ENCODE data around the gene MACROD2.

MACROD2 gene

GRCh38 chr20:14299831-14300230 is 304.5 kb downstream of the MACROD2 start:
- no peak for DNase-seq (ENCODE audit: low spot score)
- in situ Hi-C loops (cut with MboI; ENCODE audit: low sequenced_read_pairs, unreplicated experiment): no loop called here
- TF ChIP-seq, protein P1, sequence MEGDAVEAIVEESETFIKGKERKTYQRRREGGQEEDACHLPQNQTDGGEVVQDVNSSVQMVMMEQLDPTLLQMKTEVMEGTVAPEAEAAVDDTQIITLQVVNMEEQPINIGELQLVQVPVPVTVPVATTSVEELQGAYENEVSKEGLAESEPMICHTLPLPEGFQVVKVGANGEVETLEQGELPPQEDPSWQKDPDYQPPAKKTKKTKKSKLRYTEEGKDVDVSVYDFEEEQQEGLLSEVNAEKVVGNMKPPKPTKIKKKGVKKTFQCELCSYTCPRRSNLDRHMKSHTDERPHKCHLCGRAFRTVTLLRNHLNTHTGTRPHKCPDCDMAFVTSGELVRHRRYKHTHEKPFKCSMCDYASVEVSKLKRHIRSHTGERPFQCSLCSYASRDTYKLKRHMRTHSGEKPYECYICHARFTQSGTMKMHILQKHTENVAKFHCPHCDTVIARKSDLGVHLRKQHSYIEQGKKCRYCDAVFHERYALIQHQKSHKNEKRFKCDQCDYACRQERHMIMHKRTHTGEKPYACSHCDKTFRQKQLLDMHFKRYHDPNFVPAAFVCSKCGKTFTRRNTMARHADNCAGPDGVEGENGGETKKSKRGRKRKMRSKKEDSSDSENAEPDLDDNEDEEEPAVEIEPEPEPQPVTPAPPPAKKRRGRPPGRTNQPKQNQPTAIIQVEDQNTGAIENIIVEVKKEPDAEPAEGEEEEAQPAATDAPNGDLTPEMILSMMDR (IDR thresholded peaks at IDR 0.05; ENCODE audit: borderline replicate concordance, control extremely low read depth, extremely low read depth, insufficient read depth, missing control alignments): no peak

- no peak for DNase-seq (ENCODE audit: low spot score)
- TF ChIP-seq, protein P1 (IDR thresholded peaks at IDR 0.05; ENCODE audit: borderline replicate concordance, control extremely low read depth, extremely low read depth, insufficient read depth, missing control alignments): no peak
- in situ Hi-C loops (cut with MboI; ENCODE audit: low sequenced_read_pairs, unreplicated experiment): no loop called here
These were observed 307.8 kb downstream of the MACROD2 start for GRCh38 chr20:14303106-14303505.

DNA sequence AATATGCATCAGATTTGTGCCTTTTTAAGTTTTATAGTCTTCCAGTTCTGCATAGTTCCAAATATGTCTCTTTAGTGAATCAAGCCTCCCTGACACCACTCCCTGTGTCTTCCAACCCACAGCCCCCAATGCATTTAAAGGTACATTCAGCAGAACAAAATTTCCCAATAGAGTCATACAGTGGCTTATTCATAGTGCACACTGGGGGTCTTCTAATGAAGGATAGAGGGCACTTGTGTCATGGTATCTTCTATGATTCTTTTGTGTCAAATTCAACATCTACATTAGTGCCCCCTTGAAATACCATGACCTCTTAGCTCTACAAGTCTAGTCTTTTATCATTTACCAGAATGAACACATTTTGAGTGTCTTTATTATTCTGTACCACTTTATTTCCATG is 308.3 kb downstream of the MACROD2 start:
- in situ Hi-C loops (cut with MboI; ENCODE audit: low sequenced_read_pairs, unreplicated experiment): no loop called here
- TF ChIP-seq, protein P1 (IDR thresholded peaks at IDR 0.05; ENCODE audit: borderline replicate concordance, control extremely low read depth, extremely low read depth, insufficient read depth, missing control alignments): no peak
- no peak for DNase-seq (ENCODE audit: low spot score)

GRCh38 chr20:14304472-14304871 is 309.2 kb downstream of the MACROD2 start:
- in situ Hi-C loops (cut with MboI; ENCODE audit: low sequenced_read_pairs, unreplicated experiment): no loop called here
- TF ChIP-seq, protein P1 (IDR thresholded peaks at IDR 0.05; ENCODE audit: borderline replicate concordance, control extremely low read depth, extremely low read depth, insufficient read depth, missing control alignments): no peak
- DNase-seq (ENCODE audit: low spot score): no peak

DNA sequence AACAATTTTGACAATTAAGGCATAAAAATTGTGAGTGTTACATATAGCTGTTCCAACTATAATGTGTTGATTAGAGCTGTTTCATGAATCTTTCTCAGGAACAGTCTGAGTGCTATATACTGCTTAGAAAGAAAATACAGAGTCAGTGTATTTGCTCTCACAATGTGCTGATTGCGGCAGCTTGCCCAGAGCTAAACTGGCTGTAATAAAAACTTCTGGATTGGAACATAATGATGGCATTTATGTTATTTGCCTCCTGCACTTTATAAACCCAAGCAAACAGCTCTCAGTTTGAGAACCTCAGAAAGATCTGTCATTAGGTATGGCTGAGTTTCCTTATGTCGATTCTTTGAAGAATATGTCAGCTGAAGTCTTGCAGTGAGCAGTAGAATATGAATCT is 312.6 kb downstream of the MACROD2 start:
- in situ Hi-C loops (cut with MboI; ENCODE audit: low sequenced_read_pairs, unreplicated experiment): no loop called here
- DNase-seq (ENCODE audit: low spot score): no peak
- TF ChIP-seq, protein P1 (IDR thresholded peaks at IDR 0.05; ENCODE audit: borderline replicate concordance, control extremely low read depth, extremely low read depth, insufficient read depth, missing control alignments): no peak

- in situ Hi-C loops (cut with MboI; ENCODE audit: low sequenced_read_pairs, unreplicated experiment): no loop called here
- no peak for DNase-seq (ENCODE audit: low spot score)
- TF ChIP-seq, protein P1 (IDR thresholded peaks at IDR 0.05; ENCODE audit: borderline replicate concordance, control extremely low read depth, extremely low read depth, insufficient read depth, missing control alignments): no peak
These were observed 315.8 kb downstream of the MACROD2 start for GRCh38 chr20:14310977-14311627.

Measured in GM13976 (cell line).